Mesenchymal stem cell (in vitro differentiated cells and primary cell): ENCODE data around the gene GFOD2.
"Not testable (repeated sequence)": the region's sequence is repeated elsewhere in the genome, so short reads cannot be mapped to it uniquely, and the experiment has no call there.

Experiments
- DNase-seq: peaks from one replicate; pipeline ENCODE4 v3.0.0-alpha.2; 2013
- H2AFZ ChIP-seq: one replicate; pipeline ENCODE4 v1.6.1; 2013; ENCODE audit warnings: low read depth, mild to moderate bottlenecking, control low read depth, inconsistent platforms, low read length, moderate library complexity
- H2AK5ac ChIP-seq: 2 replicates; pipeline ENCODE4 v1.6.1; 2013; ENCODE audit warnings: low read length, moderate library complexity, mild to moderate bottlenecking, inconsistent platforms; ENCODE audit not compliant: severe bottlenecking
- H2BK120ac ChIP-seq: one replicate; pipeline ENCODE4 v1.6.1; 2013; ENCODE audit warnings: low read depth, mild to moderate bottlenecking, inconsistent platforms, low read length, moderate library complexity
- H2BK12ac ChIP-seq, 2 experiments: one replicate each; pipeline ENCODE4 v1.6.1; 2013; ENCODE audit warnings: inconsistent platforms in 2 of 2, low read length in 2 of 2, mild to moderate bottlenecking in 2 of 2, moderate library complexity in 2 of 2, control low read depth in 1 of 2
- H2BK15ac ChIP-seq: one replicate; pipeline ENCODE4 v1.6.1; 2013; ENCODE audit warnings: mild to moderate bottlenecking, low read depth, inconsistent platforms; ENCODE audit not compliant: poor library complexity, severe bottlenecking
- H2BK5ac ChIP-seq: 2 replicates; pipeline ENCODE4 v1.6.1; 2013; ENCODE audit warnings: low read depth, mild to moderate bottlenecking, low read length, control low read depth, inconsistent platforms; ENCODE audit not compliant: poor library complexity, severe bottlenecking
- H3K14ac ChIP-seq, 2 experiments: one replicate each; pipeline ENCODE4 v1.6.1; 2013; ENCODE audit warnings: inconsistent platforms in 2 of 2, low read length in 2 of 2, control low read depth in 1 of 2, mild to moderate bottlenecking in 1 of 2, moderate library complexity in 1 of 2
- H3K18ac ChIP-seq, 2 experiments: one replicate each; pipeline ENCODE4 v1.6.1; 2013; ENCODE audit warnings: inconsistent platforms in 2 of 2, low read length in 2 of 2, control low read depth in 1 of 2, low read depth in 1 of 2, mild to moderate bottlenecking in 1 of 2
- H3K23ac ChIP-seq, 2 experiments: one replicate each; pipeline ENCODE4 v1.6.1; 2013; ENCODE audit warnings: inconsistent platforms in 2 of 2, low read length in 2 of 2, mild to moderate bottlenecking in 2 of 2, moderate library complexity in 2 of 2, control low read depth in 1 of 2
- H3K27ac ChIP-seq: 2 replicates; pipeline ENCODE4 v1.5.1; 2013; ENCODE audit warnings: mild to moderate bottlenecking, moderate library complexity, low read length, control low read depth, inconsistent platforms; ENCODE audit not compliant: poor library complexity, severe bottlenecking
- H3K27me3 ChIP-seq, 2 experiments: 2 replicates each; pipeline versions ENCODE4 v1.6.1 to v1.7.0; 2013; ENCODE audit warnings: low read length in 2 of 2, mild to moderate bottlenecking in 2 of 2, moderate library complexity in 2 of 2, control low read depth in 1 of 2, inconsistent platforms in 1 of 2; ENCODE audit not compliant: control insufficient read depth in 1 of 2, insufficient read depth in 1 of 2
- H3K36me3 ChIP-seq, 2 experiments: 2 replicates each; pipeline versions ENCODE4 v1.6.1 to v1.7.0; 2013; ENCODE audit warnings: low read length in 2 of 2, control low read depth in 1 of 2, inconsistent platforms in 1 of 2, low read depth in 1 of 2, mild to moderate bottlenecking in 1 of 2; ENCODE audit not compliant: insufficient read depth in 2 of 2, control insufficient read depth in 1 of 2
- H3K4ac ChIP-seq, 2 experiments: one replicate each; pipeline ENCODE4 v1.6.1; 2013; ENCODE audit warnings: inconsistent platforms in 2 of 2, low read length in 2 of 2, mild to moderate bottlenecking in 2 of 2, moderate library complexity in 2 of 2, control low read depth in 1 of 2, low read depth in 1 of 2
- H3K4me1 ChIP-seq: 2 replicates; pipeline ENCODE4 v1.6.1; 2013; ENCODE audit warnings: low read depth, low read length, control low read depth; ENCODE audit not compliant: control insufficient read depth, insufficient read depth
- H3K4me2 ChIP-seq: 2 replicates; pipeline ENCODE4 v1.6.1; 2013; ENCODE audit warnings: low read length, mild to moderate bottlenecking, inconsistent platforms; ENCODE audit not compliant: poor library complexity, severe bottlenecking
- H3K4me3 ChIP-seq, 2 experiments: 2 replicates each; pipeline versions ENCODE4 v1.5.1 to v1.7.0; 2013; ENCODE audit warnings: low read length in 2 of 2, mild to moderate bottlenecking in 2 of 2, control low read depth in 1 of 2, low read depth in 1 of 2; ENCODE audit not compliant: insufficient read depth in 1 of 2
- H3K79me1 ChIP-seq: replicated peaks from 2 replicates; pipeline ENCODE4 v1.6.1; 2013; ENCODE audit warnings: mild to moderate bottlenecking, control low read depth, low read length, inconsistent platforms; ENCODE audit not compliant: poor library complexity, severe bottlenecking
- H3K9ac ChIP-seq: 2 replicates; pipeline ENCODE4 v1.7.0; 2013; ENCODE audit warnings: mild to moderate bottlenecking, low read length, moderate library complexity
- H3K9me3 ChIP-seq: 2 replicates; pipeline ENCODE4 v1.7.0; 2013; ENCODE audit warnings: mild to moderate bottlenecking, low read length; ENCODE audit not compliant: control insufficient read depth
- H4K8ac ChIP-seq: one replicate; pipeline ENCODE4 v1.6.1; 2013; ENCODE audit warnings: inconsistent platforms, mild to moderate bottlenecking, low read length, moderate library complexity
- H4K91ac ChIP-seq: one replicate; pipeline ENCODE4 v1.6.1; 2013; ENCODE audit warnings: mild to moderate bottlenecking, low read length, inconsistent platforms
- WGBS: methylation state at CpG from one replicate; pipeline ENCODE4 v1.1.7; 2013; ENCODE audit warnings: mixed read lengths; 5-methylcytosine and 5-hydroxymethylcytosine counted together

GFOD2 gene

GRCh38 chr16:67751331-67751730, 32.2 kb upstream of the GFOD2 start:
- not testable (repeated sequence) for H3K18ac ChIP-seq, H3K9me3 ChIP-seq, H4K8ac ChIP-seq, H4K91ac ChIP-seq, H3K4me2 ChIP-seq, H3K4me3 ChIP-seq, H2BK15ac ChIP-seq, H2BK120ac ChIP-seq, H3K4me1 ChIP-seq, H3K23ac ChIP-seq, H2BK12ac ChIP-seq, H2BK5ac ChIP-seq, H3K9ac ChIP-seq, H3K4ac ChIP-seq, DNase-seq, H3K14ac ChIP-seq, H3K27me3 ChIP-seq, H2AK5ac ChIP-seq, H3K27ac ChIP-seq, H2AFZ ChIP-seq
- 98% methylated on average over 3 of the region's 3 CpGs for WGBS
- H3K36me3 ChIP-seq: peaks cover 0 to 23% of the 10 kb centered on the region in 2 experiments
- H3K79me1 ChIP-seq: peaks cover 31% of the 10 kb centered on the region

DNA sequence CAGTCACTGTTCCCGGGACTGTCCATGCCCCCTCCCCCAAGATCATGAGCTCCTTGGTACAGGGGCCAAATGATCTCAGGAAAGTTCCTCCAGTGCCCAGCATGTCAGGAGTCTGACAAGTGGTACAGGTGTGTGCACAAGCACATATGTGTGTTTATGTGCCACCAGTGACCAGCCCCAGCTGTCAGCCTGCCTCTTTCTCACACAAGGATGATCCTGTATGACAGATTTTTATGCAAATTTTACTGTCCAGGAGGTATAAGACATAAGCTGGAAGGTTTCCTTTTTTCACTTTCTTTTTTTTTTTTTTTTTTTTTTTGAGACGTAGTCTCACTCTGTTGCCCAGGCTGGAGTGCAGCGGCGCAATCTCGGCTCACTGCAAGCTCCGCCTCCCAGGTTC, 31.4 kb upstream of the GFOD2 start:
- no peak overlapping the region for H2AK5ac ChIP-seq
- H3K27ac ChIP-seq: no peak overlapping the region
- H2BK120ac ChIP-seq: no peak overlapping the region
- no peak overlapping the region for H2AFZ ChIP-seq
- H2BK5ac ChIP-seq: no peak overlapping the region
- H3K23ac ChIP-seq: no peak overlapping the region
- H3K79me1 ChIP-seq: peaks cover 25% of the 10 kb centered on the region
- H2BK12ac ChIP-seq: no peak overlapping the region
- H3K18ac ChIP-seq: no peak overlapping the region
- no peaks in the 10 kb centered on the region for H3K9me3 ChIP-seq
- H3K4me2 ChIP-seq: no peak overlapping the region
- DNase-seq: no peak
- no peak overlapping the region for H3K14ac ChIP-seq
- H2BK15ac ChIP-seq: no peak overlapping the region
- no peak overlapping the region for H3K4me3 ChIP-seq
- H3K9ac ChIP-seq: no peak overlapping the region
- no peaks in the 10 kb centered on the region for H3K4me1 ChIP-seq
- no peak overlapping the region for H4K8ac ChIP-seq
- 100% methylated on average over 1 of the region's 6 CpGs for WGBS
- no peak overlapping the region for H4K91ac ChIP-seq
- peaks cover 0 to 18% of the 10 kb centered on the region in 2 experiments for H3K36me3 ChIP-seq
- H3K4ac ChIP-seq: no peak overlapping the region
- H3K27me3 ChIP-seq: no peaks in the 10 kb centered on the region

GRCh38 chr16:67749436-67750078, 30.4 kb upstream of the GFOD2 start:
- 89% methylated on average over 3 of the region's 3 CpGs for WGBS

GRCh38 chr16:67748834-67749233, 29.7 kb upstream of the GFOD2 start:
- WGBS: 100% methylated on average over 3 of the region's 3 CpGs
- Histone ChIP-seq H3K27me3 (no peaks in the 10 kb centered on the region), H3K4me1 (no peaks in the 10 kb centered on the region), H3K36me3 (peaks cover 8 to 16% of the 10 kb centered on the region in 2 experiments), H3K23ac (no peak overlapping the region), H3K9ac (no peak overlapping the region), H3K18ac (no peak overlapping the region), H2AFZ (no peak overlapping the region), H2BK15ac (no peak overlapping the region), H3K9me3 (no peaks in the 10 kb centered on the region), H3K4me2 (no peak overlapping the region), H3K4ac (no peak overlapping the region), H3K14ac (peak overlapping the region in 1 of 2 experiments; percentile 44), H3K27ac (no peak overlapping the region), H2AK5ac (no peak overlapping the region), H3K4me3 (no peak overlapping the region), H3K79me1 (peaks cover 18% of the 10 kb centered on the region), H4K8ac (no peak overlapping the region), H4K91ac (peak overlapping the region; percentile 76), H2BK12ac (no peak overlapping the region), H2BK5ac (no peak overlapping the region), H2BK120ac (no peak overlapping the region)
- DNase-seq: no peak

More at GRCh38 chr16:67749436-67750078, 30.4 kb upstream of the GFOD2 start:
- no peaks in the 10 kb centered on the region for H3K4me1 ChIP-seq
- no peak overlapping the region for H3K23ac ChIP-seq
- H3K9me3 ChIP-seq: no peaks in the 10 kb centered on the region
- no peak overlapping the region for H3K4ac ChIP-seq
- H4K8ac ChIP-seq: no peak overlapping the region
- H3K4me3 ChIP-seq: no peak overlapping the region
- H2BK15ac ChIP-seq: peak overlapping the region; percentile 54
- no peak overlapping the region for H2BK120ac ChIP-seq
- no peak overlapping the region for H2AFZ ChIP-seq
- H3K79me1 ChIP-seq: peaks cover 19% of the 10 kb centered on the region
- no peak overlapping the region for H3K4me2 ChIP-seq
- H3K27me3 ChIP-seq: no peaks in the 10 kb centered on the region
- H4K91ac ChIP-seq: no peak overlapping the region
- no peak overlapping the region for H3K14ac ChIP-seq
- H3K36me3 ChIP-seq: peaks cover under 1 to 13% of the 10 kb centered on the region in 2 experiments
- no peak overlapping the region for H3K18ac ChIP-seq
- no peak overlapping the region for H3K9ac ChIP-seq
- no peak overlapping the region for H2BK5ac ChIP-seq
- H2AK5ac ChIP-seq: no peak overlapping the region
- H2BK12ac ChIP-seq: no peak overlapping the region
- DNase-seq: no peak
- H3K27ac ChIP-seq: no peak overlapping the region
